Neural cell (in vitro differentiated cells): Measurements from ENCODE around the gene SKOR2. TPM values are rescaled to one million over a fixed set of nuclear protein-coding genes. Genes with fewer than 3 reads are reported as not detected.

ENCODE experiments used
- H2AFZ ChIP-seq: fragments of 200-600, 300-800 bp; sonication (generic), shearing (Covaris generic); 2 replicates; pipeline ENCODE4 v1.6.0; 2014; ENCODE audit warnings: low read depth, mild to moderate bottlenecking, antibody characterized with exemption, low read length, moderate library complexity
- H3F3A ChIP-seq: fragments of 200-600 bp; shearing (Covaris generic); 2 replicates; pipeline ENCODE4 v1.6.1; 2016; ENCODE audit warnings: mild to moderate bottlenecking, moderate library complexity, mixed read lengths, antibody characterized with exemption, low read length; ENCODE audit not compliant: insufficient read depth, poor library complexity, severe bottlenecking
- H3K27ac ChIP-seq: fragments of 200-600, 300-800 bp; sonication (generic), shearing (Covaris generic); 2 replicates; pipeline ENCODE4 v1.5.1; 2014; ENCODE audit warnings: mild to moderate bottlenecking, low read length, moderate library complexity
- H3K27me3 ChIP-seq: fragments of 300-800, 200-600 bp; sonication (generic), shearing (Covaris generic); 2 replicates; pipeline ENCODE4 v1.6.0; 2014; ENCODE audit warnings: mild to moderate bottlenecking, low read depth, low read length, moderate library complexity; ENCODE audit not compliant: insufficient read depth
- H3K36me3 ChIP-seq: fragments of 300-800, 200-600 bp; sonication (generic), shearing (Covaris generic); 2 replicates; pipeline ENCODE4 v1.5.1; 2014; ENCODE audit warnings: mild to moderate bottlenecking, antibody characterized with exemption, low read length, moderate library complexity; ENCODE audit not compliant: insufficient read depth
- H3K4me2 ChIP-seq: fragments of 300-800, 200-600 bp; sonication (generic), shearing (Covaris generic); 2 replicates; pipeline ENCODE4 v1.6.0; 2014; ENCODE audit warnings: mild to moderate bottlenecking, low read length
- H3K4me3 ChIP-seq: fragments of 300-800, 200-600 bp; sonication (generic), shearing (Covaris generic); 2 replicates; pipeline ENCODE4 v1.5.1; 2014; ENCODE audit warnings: mild to moderate bottlenecking, low read length, moderate library complexity
- H3K79me2 ChIP-seq: fragments of 200-600 bp; shearing (Covaris generic); replicated peaks from 2 replicates; pipeline ENCODE4 v1.6.0; 2014; ENCODE audit warnings: mild to moderate bottlenecking, low read length, moderate library complexity; ENCODE audit not compliant: insufficient read depth
- H3K9ac ChIP-seq: fragments of 300-800, 200-600 bp; sonication (generic), shearing (Covaris generic); 2 replicates; pipeline ENCODE4 v1.6.1; 2016; ENCODE audit warnings: mild to moderate bottlenecking, low read length, mixed read lengths
- H3K9me2 ChIP-seq: fragments of 200-600 bp; shearing (Covaris generic); 2 replicates; pipeline ENCODE4 v1.6.1; 2016; ENCODE audit warnings: mild to moderate bottlenecking, low read length, mixed read lengths; ENCODE audit not compliant: insufficient read depth
- H3K9me3 ChIP-seq: fragments of 200-600, 300-800 bp; sonication (generic), shearing (Covaris generic); 2 replicates; pipeline ENCODE4 v1.6.1; 2016; ENCODE audit warnings: mild to moderate bottlenecking, mixed run types, low read length, moderate library complexity, mixed read lengths
- H4K20me1 ChIP-seq: fragments of 200-600 bp; shearing (Covaris generic); 2 replicates; pipeline ENCODE4 v1.6.1; 2016; ENCODE audit warnings: mild to moderate bottlenecking, mixed run types; ENCODE audit not compliant: insufficient read depth
- EP300 ChIP-seq: fragments of 450-650 bp; conservative IDR thresholded peaks from 2 replicates; pipeline ENCODE4 v1.6.1; 2014; ENCODE audit warnings: antibody characterized with exemption, mild to moderate bottlenecking, moderate library complexity; ENCODE audit not compliant: poor library complexity, severe bottlenecking
- EZH2 ChIP-seq: fragments of 200-600, 300-800 bp; shearing (Covaris generic), sonication (generic); IDR thresholded peaks from 2 replicates; pipeline ENCODE4 v1.6.1; 2014; ENCODE audit warnings: antibody characterized with exemption, low read length, borderline replicate concordance, mild to moderate bottlenecking; ENCODE audit not compliant: insufficient read depth, poor library complexity, severe bottlenecking
- MXI1 ChIP-seq: fragments of 450-650 bp; conservative IDR thresholded peaks from 2 replicates; pipeline ENCODE4 v1.6.1; 2014; ENCODE audit warnings: antibody characterized with exemption, mild to moderate bottlenecking; ENCODE audit not compliant: poor library complexity, severe bottlenecking
- POLR2AphosphoS5 ChIP-seq: IDR thresholded peaks from 2 replicates; pipeline ENCODE4 v1.6.1; 2012
- RAD21 ChIP-seq: fragments of 450-650 bp; conservative IDR thresholded peaks from 2 replicates; pipeline ENCODE4 v1.6.1; 2014; ENCODE audit warnings: antibody characterized with exemption, mild to moderate bottlenecking, moderate library complexity
- SMC3 ChIP-seq: fragments of 450-650 bp; conservative IDR thresholded peaks from 2 replicates; pipeline ENCODE4 v1.6.1; 2014; ENCODE audit warnings: antibody characterized with exemption, mild to moderate bottlenecking, moderate library complexity; ENCODE audit not compliant: poor library complexity
- TAF1 ChIP-seq: IDR thresholded peaks from 2 replicates; pipeline ENCODE4 v1.6.1; 2012; ENCODE audit warnings: low read depth
- polyA plus RNA-seq: library from polyadenylated mRNA; depleted of rRNA; stranded (reverse); fragments of >200 nt; gene quantifications from 2 replicates; pipeline ENCODE4 v1.2.3, GENCODE V29; 2014
- TF ChIP-seq, protein P1 (sequence below): IDR thresholded peaks from 2 replicates; pipeline ENCODE4 v1.6.1; 2012; ENCODE audit warnings: borderline replicate concordance
- TF ChIP-seq, protein P2 (sequence below): fragments of 450-650 bp; IDR thresholded peaks from 2 replicates; pipeline ENCODE4 v1.5.1; 2014; ENCODE audit warnings: antibody characterized with exemption, mild to moderate bottlenecking, moderate library complexity; ENCODE audit not compliant: poor library complexity, severe bottlenecking

Gene SKOR2
- polyA plus RNA-seq, 1 donor from 2014 or later, result not detected

DNA sequence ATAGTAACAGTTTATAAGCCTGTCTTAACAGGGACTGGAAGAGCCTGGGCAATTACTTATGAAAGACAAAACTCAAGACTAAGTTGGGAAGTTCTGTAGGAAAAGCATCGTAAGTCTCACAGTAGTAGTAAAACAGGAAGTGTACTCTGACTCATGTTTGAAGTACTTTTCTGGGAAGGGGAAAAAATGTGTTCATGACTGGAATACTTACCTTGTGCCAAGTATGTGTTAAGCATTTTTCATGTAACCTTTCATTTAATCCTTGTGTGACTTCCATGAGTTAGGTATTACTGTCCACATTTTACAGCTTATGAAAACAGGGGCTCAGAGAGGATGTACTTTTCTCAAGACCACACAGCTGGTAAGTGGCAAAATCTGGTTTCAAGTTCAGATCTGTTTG, 13.7 kb upstream of the SKOR2 start:
- H3K79me2 ChIP-seq, result no peaks in the 10 kb centered on the region
- no peaks in the 10 kb centered on the region for H3K9me2 ChIP-seq
- H3K27ac ChIP-seq, result no peak overlapping the region
- no peak overlapping the region for H3K4me2 ChIP-seq
- no peak overlapping the region for H3K9ac ChIP-seq
- H3K9me3 ChIP-seq, result no peaks in the 10 kb centered on the region
- TF ChIP-seq EP300 (no peak), POLR2AphosphoS5 (no peak), MXI1 (no peak), TAF1 (no peak), RAD21 (no peak), SMC3 (no peak)
- TF ChIP-seq, protein P1, sequence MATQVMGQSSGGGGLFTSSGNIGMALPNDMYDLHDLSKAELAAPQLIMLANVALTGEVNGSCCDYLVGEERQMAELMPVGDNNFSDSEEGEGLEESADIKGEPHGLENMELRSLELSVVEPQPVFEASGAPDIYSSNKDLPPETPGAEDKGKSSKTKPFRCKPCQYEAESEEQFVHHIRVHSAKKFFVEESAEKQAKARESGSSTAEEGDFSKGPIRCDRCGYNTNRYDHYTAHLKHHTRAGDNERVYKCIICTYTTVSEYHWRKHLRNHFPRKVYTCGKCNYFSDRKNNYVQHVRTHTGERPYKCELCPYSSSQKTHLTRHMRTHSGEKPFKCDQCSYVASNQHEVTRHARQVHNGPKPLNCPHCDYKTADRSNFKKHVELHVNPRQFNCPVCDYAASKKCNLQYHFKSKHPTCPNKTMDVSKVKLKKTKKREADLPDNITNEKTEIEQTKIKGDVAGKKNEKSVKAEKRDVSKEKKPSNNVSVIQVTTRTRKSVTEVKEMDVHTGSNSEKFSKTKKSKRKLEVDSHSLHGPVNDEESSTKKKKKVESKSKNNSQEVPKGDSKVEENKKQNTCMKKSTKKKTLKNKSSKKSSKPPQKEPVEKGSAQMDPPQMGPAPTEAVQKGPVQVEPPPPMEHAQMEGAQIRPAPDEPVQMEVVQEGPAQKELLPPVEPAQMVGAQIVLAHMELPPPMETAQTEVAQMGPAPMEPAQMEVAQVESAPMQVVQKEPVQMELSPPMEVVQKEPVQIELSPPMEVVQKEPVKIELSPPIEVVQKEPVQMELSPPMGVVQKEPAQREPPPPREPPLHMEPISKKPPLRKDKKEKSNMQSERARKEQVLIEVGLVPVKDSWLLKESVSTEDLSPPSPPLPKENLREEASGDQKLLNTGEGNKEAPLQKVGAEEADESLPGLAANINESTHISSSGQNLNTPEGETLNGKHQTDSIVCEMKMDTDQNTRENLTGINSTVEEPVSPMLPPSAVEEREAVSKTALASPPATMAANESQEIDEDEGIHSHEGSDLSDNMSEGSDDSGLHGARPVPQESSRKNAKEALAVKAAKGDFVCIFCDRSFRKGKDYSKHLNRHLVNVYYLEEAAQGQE, result no peak
- TF ChIP-seq, protein P2, sequence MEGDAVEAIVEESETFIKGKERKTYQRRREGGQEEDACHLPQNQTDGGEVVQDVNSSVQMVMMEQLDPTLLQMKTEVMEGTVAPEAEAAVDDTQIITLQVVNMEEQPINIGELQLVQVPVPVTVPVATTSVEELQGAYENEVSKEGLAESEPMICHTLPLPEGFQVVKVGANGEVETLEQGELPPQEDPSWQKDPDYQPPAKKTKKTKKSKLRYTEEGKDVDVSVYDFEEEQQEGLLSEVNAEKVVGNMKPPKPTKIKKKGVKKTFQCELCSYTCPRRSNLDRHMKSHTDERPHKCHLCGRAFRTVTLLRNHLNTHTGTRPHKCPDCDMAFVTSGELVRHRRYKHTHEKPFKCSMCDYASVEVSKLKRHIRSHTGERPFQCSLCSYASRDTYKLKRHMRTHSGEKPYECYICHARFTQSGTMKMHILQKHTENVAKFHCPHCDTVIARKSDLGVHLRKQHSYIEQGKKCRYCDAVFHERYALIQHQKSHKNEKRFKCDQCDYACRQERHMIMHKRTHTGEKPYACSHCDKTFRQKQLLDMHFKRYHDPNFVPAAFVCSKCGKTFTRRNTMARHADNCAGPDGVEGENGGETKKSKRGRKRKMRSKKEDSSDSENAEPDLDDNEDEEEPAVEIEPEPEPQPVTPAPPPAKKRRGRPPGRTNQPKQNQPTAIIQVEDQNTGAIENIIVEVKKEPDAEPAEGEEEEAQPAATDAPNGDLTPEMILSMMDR, result no peak
- no peak overlapping the region for H3K4me3 ChIP-seq
- no peaks in the 10 kb centered on the region for H3K36me3 ChIP-seq
- no peaks in the 10 kb centered on the region for H3F3A ChIP-seq
- H4K20me1 ChIP-seq, result no peaks in the 10 kb centered on the region
- no peak overlapping the region for H2AFZ ChIP-seq
- peaks cover 82% of the 10 kb centered on the region for H3K27me3 ChIP-seq

DNA sequence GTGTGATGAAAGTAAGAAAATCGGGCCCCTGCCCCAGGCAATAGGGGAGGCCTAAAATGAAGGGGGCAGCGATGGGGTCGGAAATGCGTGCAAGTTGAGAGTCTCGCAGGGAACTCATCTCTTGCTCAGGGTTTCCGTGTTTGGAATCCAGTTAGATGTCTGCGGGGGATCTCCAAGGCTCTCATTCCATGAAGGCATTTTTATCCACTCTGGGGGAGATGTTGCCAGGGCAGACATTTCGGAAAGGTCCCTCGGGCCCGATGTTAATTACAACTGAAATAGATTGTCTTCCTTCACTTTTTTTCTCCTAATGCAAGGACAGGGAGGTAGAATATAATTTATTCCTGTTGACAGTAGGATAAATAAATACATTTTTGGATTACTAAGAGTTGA, 12.8 kb upstream of the SKOR2 start:
- no peak overlapping the region for H2AFZ ChIP-seq
- no peak overlapping the region for H3K4me2 ChIP-seq
- H3K9me3 ChIP-seq, result no peaks in the 10 kb centered on the region
- TF ChIP-seq, protein P1, result no peak
- TF ChIP-seq EZH2, result no peak
- TF ChIP-seq SMC3, result no peak
- no peak for TF ChIP-seq TAF1
- no peak for TF ChIP-seq MXI1
- TF ChIP-seq EP300, result no peak
- H3F3A ChIP-seq, result no peaks in the 10 kb centered on the region
- H3K4me3 ChIP-seq, result peak overlapping the region; percentile 53
- no peaks in the 10 kb centered on the region for H3K79me2 ChIP-seq
- no peaks in the 10 kb centered on the region for H4K20me1 ChIP-seq
- H3K27me3 ChIP-seq, result peaks cover 91% of the 10 kb centered on the region
- H3K27ac ChIP-seq, result no peak overlapping the region
- no peaks in the 10 kb centered on the region for H3K9me2 ChIP-seq
- H3K36me3 ChIP-seq, result no peaks in the 10 kb centered on the region
- H3K9ac ChIP-seq, result no peak overlapping the region
